CD4-positive, alpha-beta T cell (primary cell): Measurements from ENCODE around the gene OR2H2. TPM values are rescaled to one million over a fixed set of nuclear protein-coding genes. Genes with fewer than 3 reads are reported as not detected.

Source experiments
- ATAC-seq: fragments of 200-7000 bp; cut with Tn5 transposase; one replicate; pipeline ENCODE4 v1.10.0; 2022; ENCODE audit warnings: mild to moderate bottlenecking; ENCODE audit not compliant: poor library complexity
- CTCF ChIA-PET: fragments of 350-600 bp; sonication (Branson Sonifier 250); formaldehyde crosslinking; loops from one replicate; lab custom pipeline; 2021; ENCODE audit warnings: antibody characterized with exemption, inconsistent platforms; lab: Charles Lee
- POLR2A ChIA-PET: fragments of 350-600 bp; sonication (Branson Sonifier 250); formaldehyde crosslinking; loops from one replicate; lab custom pipeline; 2021; ENCODE audit warnings: antibody characterized with exemption, inconsistent platforms; lab: Charles Lee
- DNase-seq, 14 experiments: peaks; one replicate each; pipeline ENCODE4 v3.0.0-alpha.2; 2013 to 2020; ENCODE audit warnings: mixed read lengths in 2 of 14
- H3K27ac ChIP-seq, 2 donors: one replicate each; pipeline versions ENCODE4 v1.5.1 to v1.7.0; 2013; ENCODE audit warnings: low read length in 2 of 2, low read depth in 1 of 2, mild to moderate bottlenecking in 1 of 2
- H3K27me3 ChIP-seq, 2 experiments: 1 replicate in 1 of 2; 2 replicates in 1 of 2; pipeline versions ENCODE4 v1.6.1 to v1.7.0; 2013; ENCODE audit warnings: low read length in 2 of 2, control low read depth in 1 of 2, mild to moderate bottlenecking in 1 of 2, moderate library complexity in 1 of 2; ENCODE audit not compliant: insufficient read depth in 2 of 2, control insufficient read depth in 1 of 2
- H3K36me3 ChIP-seq: one replicate; pipeline ENCODE4 v1.6.1; 2013; ENCODE audit warnings: low read length, control low read depth; ENCODE audit not compliant: insufficient read depth
- H3K4me1 ChIP-seq: one replicate; pipeline ENCODE4 v1.6.1; 2013; ENCODE audit warnings: low read length, control low read depth; ENCODE audit not compliant: insufficient read depth
- H3K4me3 ChIP-seq: one replicate; pipeline ENCODE4 v1.5.1; 2013; ENCODE audit warnings: mild to moderate bottlenecking, low read length, moderate library complexity
- H3K9me3 ChIP-seq, 2 experiments: 1 replicate in 1 of 2; 2 replicates in 1 of 2; pipeline versions ENCODE4 v1.6.1 to v1.7.0; 2013; ENCODE audit warnings: low read length in 2 of 2, mild to moderate bottlenecking in 2 of 2, control low read depth in 1 of 2, moderate library complexity in 1 of 2; ENCODE audit not compliant: control insufficient read depth in 1 of 2, insufficient read depth in 1 of 2
- H3K27ac Mint-ChIP-seq: one replicate; pipeline ENCODE4 v1.8.0; 2020; ENCODE audit warnings: mixed read lengths
- H3K27me3 Mint-ChIP-seq: one replicate; pipeline ENCODE4 v1.8.0; 2021; ENCODE audit warnings: mixed read lengths
- H3K36me3 Mint-ChIP-seq: one replicate; pipeline ENCODE4 v1.8.0; 2021; ENCODE audit warnings: low read depth, mixed read lengths
- H3K4me1 Mint-ChIP-seq: one replicate; pipeline ENCODE4 v1.8.0; 2021; ENCODE audit warnings: low read depth, mixed read lengths
- H3K4me3 Mint-ChIP-seq: one replicate; pipeline ENCODE4 v1.8.0; 2020; ENCODE audit warnings: mild to moderate bottlenecking, mixed read lengths
- H3K9me3 Mint-ChIP-seq: one replicate; pipeline ENCODE4 v1.8.0; 2020; ENCODE audit warnings: mixed read lengths
- CTCF ChIP-seq: fragments of 200-600 bp; IDR thresholded peaks from one replicate; pipeline ENCODE4 v1.8.0; 2022; ENCODE audit warnings: antibody characterized with exemption, mild to moderate bottlenecking
- intact Hi-C, 2 experiments: fragments of 100-400 bp; cut with DNase I in 1 of 2; cut with micrococcal nuclease in 1 of 2; formaldehyde crosslinking; loops; one replicate each; pipeline versions ENCODE4 v1.15.1 to v1.9.0; 2023 to 2025; cut with DNase I, micrococcal nuclease
- total RNA-seq, 174 experiments: library from RNA in 2 of 174; stranded (reverse) in 2 of 174; gene quantifications; one replicate each; pipeline ENCODE4 v1.2.3 and lab custom pipeline; 2021 to 2026

The OR2H2 gene
- total RNA-seq, 2 experiments from 2014 or later: not detected

DNA sequence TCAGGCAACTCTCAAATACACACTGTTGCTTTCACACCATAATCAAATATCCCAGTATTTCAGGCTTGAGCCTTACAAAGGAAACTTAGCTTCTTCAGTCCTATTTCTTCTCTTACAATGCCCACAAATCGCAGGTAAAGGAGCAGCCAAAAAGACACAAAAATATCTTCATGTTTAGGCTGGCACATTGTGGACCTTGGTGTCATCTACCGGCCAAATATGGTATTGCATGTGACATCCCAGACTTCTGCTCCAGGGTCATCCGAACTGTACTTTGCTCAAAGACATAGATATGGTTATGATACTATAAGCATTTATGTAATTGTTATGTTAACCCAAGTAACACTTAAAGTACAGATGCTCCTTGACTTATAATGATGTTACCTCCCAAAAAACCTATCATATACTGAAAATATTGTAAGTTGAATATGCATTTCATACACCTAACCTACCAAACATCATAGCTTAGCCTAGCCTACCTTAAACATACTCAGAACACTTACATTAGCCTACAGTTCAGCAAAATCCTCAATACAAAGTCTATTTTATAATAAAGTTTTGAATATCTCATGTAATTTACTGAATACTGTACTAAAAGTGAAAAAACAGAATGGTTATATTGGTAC is 4.6 kb downstream of the OR2H2 start:
- POLR2A ChIA-PET: no interaction called here
- Mint-ChIP-seq H3K4me1 (no peaks in the 10 kb centered on the region), H3K9me3 (no peaks in the 10 kb centered on the region)

DNA sequence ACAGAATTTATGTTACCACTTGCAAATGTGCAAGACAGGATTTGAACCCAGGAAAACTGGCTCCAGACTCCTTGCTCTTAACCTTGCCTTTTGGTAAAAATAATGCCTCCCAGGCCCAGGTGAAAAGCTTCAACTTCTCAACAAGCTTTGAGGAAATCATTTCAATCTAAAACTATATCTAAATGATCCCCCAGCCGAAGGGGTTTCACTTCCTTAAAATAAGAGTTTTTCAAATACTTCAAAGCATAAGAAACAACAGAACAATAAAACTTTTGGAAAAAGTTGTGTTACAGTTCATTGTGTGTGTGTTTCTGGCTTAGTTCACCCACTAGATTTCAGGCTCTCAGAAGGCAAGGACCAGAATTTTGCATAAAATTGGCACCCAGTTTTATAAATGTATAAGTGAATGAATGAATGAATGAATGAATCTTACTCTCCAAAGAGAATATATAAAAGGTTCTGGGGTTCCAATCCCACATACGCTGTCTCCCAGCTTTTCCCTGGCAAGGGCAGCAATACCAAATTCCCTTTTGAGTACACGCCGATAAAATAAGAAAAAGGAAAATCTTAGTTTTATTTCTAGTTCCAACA is 5.4 kb downstream of the OR2H2 start:
- DNase-seq (no peak), ATAC-seq (no peak)
- no peak for TF ChIP-seq CTCF
- H3K27me3 Mint-ChIP-seq: peaks cover 26% of the 10 kb centered on the region
- intact Hi-C loops: no loop called here
- Histone ChIP-seq H3K36me3 (no peaks in the 10 kb centered on the region), H3K9me3 (no peaks in the 10 kb centered on the region), H3K27ac (no peak overlapping the region), H3K27me3 (peaks cover 3 to 7% of the 10 kb centered on the region in 2 experiments), H3K4me3 (no peak overlapping the region), H3K4me1 (no peaks in the 10 kb centered on the region)
- H3K36me3 Mint-ChIP-seq: no peaks in the 10 kb centered on the region
- ChIA-PET POLR2A (no interaction called here), CTCF (no interaction called here)
- H3K4me3 Mint-ChIP-seq: no peak overlapping the region
- H3K4me1 Mint-ChIP-seq: no peaks in the 10 kb centered on the region
- H3K27ac Mint-ChIP-seq: no peak overlapping the region
- no peaks in the 10 kb centered on the region for H3K9me3 Mint-ChIP-seq

More for the DNA sequence above, 4.6 kb downstream of the OR2H2 start:
- ATAC-seq (peak; percentile 85), DNase-seq (peak; percentile 28 to 77 (median 39))
- intact Hi-C loops: loop anchor here (1.0 to 5.0 kb wide), 5 partner anchors 571 to 903 kb away; no protein-coding TSS in a partner anchor
- H3K9me3 ChIP-seq: no peaks in the 10 kb centered on the region
- no peak overlapping the region for H3K27ac ChIP-seq
- peak; percentile 99 for TF ChIP-seq CTCF
- no peak overlapping the region for H3K4me3 ChIP-seq
- H3K4me1 ChIP-seq: no peaks in the 10 kb centered on the region
- Mint-ChIP-seq H3K36me3 (no peaks in the 10 kb centered on the region), H3K27me3 (peaks cover 33% of the 10 kb centered on the region), H3K4me3 (no peak overlapping the region), H3K27ac (no peak overlapping the region)
- no peaks in the 10 kb centered on the region for H3K36me3 ChIP-seq
- CTCF ChIA-PET: no interaction called here
- peaks cover 3 to 11% of the 10 kb centered on the region in 2 experiments for H3K27me3 ChIP-seq

GRCh38 chr6:29591677-29592076 is 6.8 kb downstream of the OR2H2 start:
- Histone ChIP-seq H3K36me3 (no peaks in the 10 kb centered on the region), H3K27me3 (peaks cover 3 to 7% of the 10 kb centered on the region in 2 experiments), H3K4me1 (no peaks in the 10 kb centered on the region), H3K4me3 (no peak overlapping the region), H3K27ac (no peak overlapping the region), H3K9me3 (no peaks in the 10 kb centered on the region)
- CTCF ChIA-PET: no interaction called here
- POLR2A ChIA-PET: no interaction called here
- no peak for DNase-seq
- intact Hi-C loops: no loop called here
- ATAC-seq: no peak
- peaks cover 17% of the 10 kb centered on the region for H3K27me3 Mint-ChIP-seq
- H3K4me3 Mint-ChIP-seq: no peak overlapping the region
- TF ChIP-seq CTCF: no peak
- no peak overlapping the region for H3K27ac Mint-ChIP-seq
- no peaks in the 10 kb centered on the region for H3K36me3 Mint-ChIP-seq
- no peaks in the 10 kb centered on the region for H3K4me1 Mint-ChIP-seq
- no peaks in the 10 kb centered on the region for H3K9me3 Mint-ChIP-seq
